Stimulated activated naive CD4-positive, alpha-beta T cell (primary cell): Measurements from ENCODE around the gene SEMA4C.
"Not testable (repeated sequence)": the region's sequence is repeated elsewhere in the genome, so short reads cannot be mapped to it uniquely, and the experiment has no call there.

ENCODE experiments used
- DNase-seq, 6 experiments: peaks; one replicate each; lab custom pipeline; 2025; lab: John Stamatoyannopoulos, UW

The SEMA4C gene

GRCh38 chr2:96866986-96867755 is 2.7 kb downstream of the SEMA4C start:
- DNase-seq, result peak in 1 of 6 experiments; percentile 31

- no peak for DNase-seq
These were observed 3.3 kb downstream of the SEMA4C start for GRCh38 chr2:96866586-96866985.

GRCh38 chr2:96866149-96866548 is 3.7 kb downstream of the SEMA4C start:
- no peak for DNase-seq

- no peak for DNase-seq
These were observed 4.2 kb downstream of the SEMA4C start for GRCh38 chr2:96865654-96866053.

GRCh38 chr2:96864343-96865091 is 5.4 kb downstream of the SEMA4C start:
- DNase-seq, result no peak

- no peak for DNase-seq
These were observed 6.1 kb downstream of the SEMA4C start for GRCh38 chr2:96863575-96864342.

- not testable (repeated sequence) for DNase-seq
These were observed 6.8 kb downstream of the SEMA4C start for GRCh38 chr2:96863056-96863455.

- no peak for DNase-seq
These were observed 8.8 kb downstream of the SEMA4C start for GRCh38 chr2:96861074-96861473.

GRCh38 chr2:96860065-96861029 is 9.5 kb downstream of the SEMA4C start:
- peak in 4 of 6 experiments; percentile 15 to 22 (median 16) for DNase-seq

- no peak for DNase-seq
These were observed 10.2 kb downstream of the SEMA4C start for GRCh38 chr2:96859681-96860064.

- DNase-seq, result no peak
These were observed 10.7 kb downstream of the SEMA4C start for GRCh38 chr2:96859099-96859649.

GRCh38 chr2:96857667-96858372 is 12.1 kb downstream of the SEMA4C start, which contains the start of gene ANKRD39:
TSS of gene ANKRD39 (minus strand) at chr2:96858016. CDS start at chr2:96857987, 29 bp downstream.
- peak; percentile 96 to 99 (median 97) for DNase-seq

GRCh38 chr2:96856776-96857666 is 12.9 kb downstream of the SEMA4C start:
- DNase-seq, result peak in 3 of 6 experiments; percentile 29 to 42 (median 30)

GRCh38 chr2:96853321-96853720 is 16.6 kb downstream of the SEMA4C start:
- DNase-seq, result no peak

GRCh38 chr2:96852667-96853066 is 17.2 kb downstream of the SEMA4C start:
- no peak for DNase-seq

GRCh38 chr2:96848264-96848663 is 21.6 kb downstream of the SEMA4C start:
- no peak for DNase-seq

GRCh38 chr2:96847586-96847985 is 22.3 kb downstream of the SEMA4C start:
- DNase-seq, result no peak

GRCh38 chr2:96846825-96847224 is 23.1 kb downstream of the SEMA4C start:
- no peak for DNase-seq

- DNase-seq, result no peak
These were observed 25.5 kb downstream of the SEMA4C start for GRCh38 chr2:96844405-96844808.
